SH-SY5Y (cell line): ENCODE results near the gene LIMA1.

ENCODE experiments used
- GATA2 ChIP-seq: IDR thresholded peaks from 2 replicates; pipeline ENCODE4 v1.6.1; 2011; ENCODE audit warnings: mild to moderate bottlenecking, low read depth, low read length
- GATA3 ChIP-seq: IDR thresholded peaks from 2 replicates; pipeline ENCODE4 v1.6.1; 2011; ENCODE audit warnings: low read depth, mild to moderate bottlenecking, low read length, moderate library complexity

DNA sequence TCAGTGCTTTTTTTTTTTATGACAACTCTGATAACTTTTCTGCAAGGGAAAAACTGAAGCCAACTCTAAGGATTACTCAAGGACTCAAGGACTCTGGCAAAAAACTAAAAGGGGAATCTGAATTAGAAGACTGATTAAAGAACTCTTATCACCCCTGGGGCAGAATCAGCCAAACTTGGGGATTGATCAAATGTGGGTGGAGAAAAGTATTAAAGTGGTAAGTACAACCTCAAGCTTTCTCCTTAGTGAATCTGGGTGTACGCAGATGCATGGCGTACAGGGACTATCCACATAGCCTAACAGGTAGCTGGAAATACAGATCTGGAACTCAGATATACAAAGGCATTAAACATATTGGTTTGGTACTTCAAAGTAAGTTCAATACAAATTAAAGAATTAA lies 7.3 kb downstream of the LIMA1 start:
- TF ChIP-seq GATA2 (no peak), GATA3 (no peak)
